B cell (primary cell): ENCODE results near the gene ZDHHC22.

Experiments
- EZH2 ChIP-seq: IDR thresholded peaks from 2 replicates; pipeline ENCODE4 v1.6.1; 2012; ENCODE audit warnings: borderline replicate concordance, low read depth, mild to moderate bottlenecking, moderate library complexity, low read length; ENCODE audit not compliant: insufficient read depth, poor library complexity, severe bottlenecking
- TF ChIP-seq, protein P1 (sequence below): fragments of 200-600 bp; IDR thresholded peaks from one replicate; pipeline ENCODE4 v1.8.0; 2022; ENCODE audit warnings: antibody characterized with exemption, mild to moderate bottlenecking

DNA sequence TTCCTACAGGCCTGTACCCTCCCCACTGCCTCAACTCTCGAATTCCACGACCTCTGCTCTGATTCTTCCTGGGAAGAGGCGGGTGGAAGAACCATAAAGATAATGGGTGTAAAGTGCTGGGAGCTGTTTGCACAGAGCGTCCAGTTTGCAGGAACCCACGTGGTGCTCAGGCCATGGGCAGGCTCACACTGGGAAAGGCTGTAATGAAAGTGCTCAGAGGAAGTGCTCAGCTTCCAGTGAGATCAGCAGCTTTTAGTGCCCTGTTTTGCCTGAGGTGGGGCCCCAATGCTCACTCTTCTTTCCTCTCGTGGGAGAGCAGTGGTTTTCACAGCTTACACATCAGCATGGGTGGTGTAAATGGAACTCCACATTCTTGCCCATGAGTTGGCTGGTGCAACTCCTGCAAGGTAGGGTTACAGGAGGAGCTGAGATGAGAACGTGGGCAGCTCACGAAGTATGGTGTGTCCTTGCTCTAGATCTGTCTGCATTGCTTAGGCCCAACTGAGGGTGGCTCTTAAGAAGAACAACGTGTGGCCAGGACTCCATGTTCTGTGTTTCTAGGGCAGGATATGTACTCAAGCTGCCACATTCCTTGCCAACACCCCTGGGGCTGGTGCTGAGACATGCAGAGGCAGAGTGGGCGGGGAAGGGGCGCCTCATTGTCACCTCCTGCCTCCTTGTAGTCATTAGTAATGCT lies 43.0 kb upstream of the ZDHHC22 start:
- TF ChIP-seq, protein P1, sequence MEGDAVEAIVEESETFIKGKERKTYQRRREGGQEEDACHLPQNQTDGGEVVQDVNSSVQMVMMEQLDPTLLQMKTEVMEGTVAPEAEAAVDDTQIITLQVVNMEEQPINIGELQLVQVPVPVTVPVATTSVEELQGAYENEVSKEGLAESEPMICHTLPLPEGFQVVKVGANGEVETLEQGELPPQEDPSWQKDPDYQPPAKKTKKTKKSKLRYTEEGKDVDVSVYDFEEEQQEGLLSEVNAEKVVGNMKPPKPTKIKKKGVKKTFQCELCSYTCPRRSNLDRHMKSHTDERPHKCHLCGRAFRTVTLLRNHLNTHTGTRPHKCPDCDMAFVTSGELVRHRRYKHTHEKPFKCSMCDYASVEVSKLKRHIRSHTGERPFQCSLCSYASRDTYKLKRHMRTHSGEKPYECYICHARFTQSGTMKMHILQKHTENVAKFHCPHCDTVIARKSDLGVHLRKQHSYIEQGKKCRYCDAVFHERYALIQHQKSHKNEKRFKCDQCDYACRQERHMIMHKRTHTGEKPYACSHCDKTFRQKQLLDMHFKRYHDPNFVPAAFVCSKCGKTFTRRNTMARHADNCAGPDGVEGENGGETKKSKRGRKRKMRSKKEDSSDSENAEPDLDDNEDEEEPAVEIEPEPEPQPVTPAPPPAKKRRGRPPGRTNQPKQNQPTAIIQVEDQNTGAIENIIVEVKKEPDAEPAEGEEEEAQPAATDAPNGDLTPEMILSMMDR: no peak
- no peak for TF ChIP-seq EZH2
